IPS-15b (cell line): ENCODE data around the gene PPIL3.
"Not testable (repeated sequence)": the region's sequence is repeated elsewhere in the genome, so short reads cannot be mapped to it uniquely, and the experiment has no call there.

Source experiments
- H3K27me3 ChIP-seq: one replicate; pipeline ENCODE4 v1.6.1; 2013; ENCODE audit warnings: low read length; ENCODE audit not compliant: control insufficient read depth, insufficient read depth
- H3K36me3 ChIP-seq: one replicate; pipeline ENCODE4 v1.6.1; 2013; ENCODE audit warnings: low read length; ENCODE audit not compliant: control insufficient read depth, insufficient read depth
- H3K4me1 ChIP-seq: one replicate; pipeline ENCODE4 v1.6.1; 2013; ENCODE audit warnings: mild to moderate bottlenecking, low read length; ENCODE audit not compliant: control insufficient read depth, insufficient read depth
- H3K4me3 ChIP-seq: one replicate; pipeline ENCODE4 v1.5.1; 2013; ENCODE audit warnings: low read depth, low read length
- H3K9ac ChIP-seq: one replicate; pipeline ENCODE4 v1.6.1; 2013; ENCODE audit warnings: low read depth, mild to moderate bottlenecking, low read length
- H3K9me3 ChIP-seq: one replicate; pipeline ENCODE4 v1.6.1; 2013; ENCODE audit warnings: mild to moderate bottlenecking, low read length; ENCODE audit not compliant: control insufficient read depth, insufficient read depth

The PPIL3 gene

DNA sequence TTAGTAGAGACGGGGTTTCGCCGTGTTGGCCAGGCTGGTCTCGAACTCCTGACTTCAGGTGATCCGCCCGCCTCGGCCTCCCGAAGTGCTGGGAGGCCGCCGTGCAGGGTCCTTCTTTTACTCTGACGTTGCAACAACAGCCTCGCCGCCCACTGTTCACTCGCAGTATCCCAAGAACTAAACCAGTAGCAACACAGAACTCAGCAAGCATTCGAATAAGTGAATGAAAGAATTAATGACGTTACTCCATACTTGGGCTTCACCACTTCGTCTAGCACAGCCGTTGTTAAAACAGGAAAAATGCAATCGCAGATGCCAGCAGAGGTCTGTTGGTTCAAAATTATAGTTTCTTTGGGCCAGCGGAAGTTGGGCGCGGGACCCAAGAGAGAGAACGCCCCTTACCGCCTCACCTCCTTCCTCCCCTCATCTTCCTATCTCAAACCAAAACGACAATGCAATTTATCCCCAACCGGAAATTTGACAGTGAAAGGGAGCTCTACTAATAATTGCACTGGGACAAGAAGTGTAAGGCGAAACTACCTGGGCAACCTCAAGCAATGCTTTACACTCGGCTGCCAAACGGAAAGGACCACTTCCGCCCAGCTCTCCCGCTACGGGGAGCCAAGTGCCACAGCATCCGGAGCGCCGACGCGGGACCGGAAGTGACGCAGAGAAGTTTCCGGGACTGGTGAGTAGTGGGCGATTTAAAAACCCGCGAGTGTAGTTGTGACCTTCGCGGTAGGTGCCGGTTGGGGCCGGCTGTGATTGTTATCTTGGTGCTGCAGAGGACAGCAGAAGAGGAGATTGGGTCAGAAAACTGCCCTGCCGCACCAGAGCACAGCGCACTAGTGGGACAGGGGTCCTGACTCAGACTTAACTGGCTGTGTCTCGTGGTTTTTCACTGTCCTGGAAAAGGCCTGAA is at the start of gene PPIL3, which contains the start of gene NIF3L1:
Gene PPIL3 (minus strand): TSS at position 374 of the 922 bp plus-strand sequence. CDS start 1,462 bp downstream, outside the sequence.
Gene NIF3L1 (plus strand): TSS at position 668 of the 922 bp plus-strand sequence. CDS start 2,573 bp downstream, outside the sequence.
- H3K4me1 ChIP-seq = peaks cover 5% of the 10 kb centered on the region
- H3K9ac ChIP-seq = peak within 1 kb of the TSS; percentile 98
- H3K27me3 ChIP-seq = no peaks in the 10 kb centered on the region
- H3K9me3 ChIP-seq = no peaks in the 10 kb centered on the region
- peaks cover 9% of the 10 kb centered on the region for H3K36me3 ChIP-seq
- H3K4me3 ChIP-seq = peak within 1 kb of the TSS; percentile 96

DNA sequence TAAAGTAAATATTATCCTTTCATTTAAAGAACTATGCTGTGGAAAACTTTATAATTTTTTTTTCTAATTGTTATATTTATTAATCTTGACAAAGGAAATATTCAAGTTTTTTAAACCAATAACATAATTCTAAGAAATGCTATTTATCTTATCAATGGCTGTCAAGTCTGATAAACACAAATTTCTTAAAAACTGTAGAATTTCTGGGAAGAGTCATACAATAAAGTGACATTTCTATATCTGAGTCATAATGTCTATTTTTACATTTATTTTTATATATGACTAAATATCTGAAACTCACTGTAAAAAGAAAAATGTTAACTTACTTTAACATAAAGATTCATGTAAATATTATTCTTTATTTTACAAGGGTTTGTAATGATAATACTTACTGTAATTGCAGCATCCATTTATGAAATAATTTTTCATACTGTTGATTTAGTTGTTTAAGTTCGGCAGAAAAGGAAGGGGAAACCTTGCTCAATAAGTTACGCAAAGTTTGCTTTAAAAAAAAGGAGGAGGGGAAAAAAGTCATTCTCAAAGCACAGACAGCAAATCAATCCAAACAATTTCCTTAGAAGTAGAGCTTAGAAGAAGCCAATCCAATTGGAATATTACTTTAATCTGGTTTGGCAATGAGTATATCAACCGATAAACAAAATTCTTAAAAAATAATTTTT is 42.2 kb upstream of the PPIL3 start:
- Histone ChIP-seq H3K27me3 (no peaks in the 10 kb centered on the region), H3K9me3 (no peaks in the 10 kb centered on the region), H3K4me1 (no peaks in the 10 kb centered on the region), H3K9ac (no peak overlapping the region), H3K36me3 (peaks cover 8% of the 10 kb centered on the region), H3K4me3 (no peak overlapping the region)

DNA sequence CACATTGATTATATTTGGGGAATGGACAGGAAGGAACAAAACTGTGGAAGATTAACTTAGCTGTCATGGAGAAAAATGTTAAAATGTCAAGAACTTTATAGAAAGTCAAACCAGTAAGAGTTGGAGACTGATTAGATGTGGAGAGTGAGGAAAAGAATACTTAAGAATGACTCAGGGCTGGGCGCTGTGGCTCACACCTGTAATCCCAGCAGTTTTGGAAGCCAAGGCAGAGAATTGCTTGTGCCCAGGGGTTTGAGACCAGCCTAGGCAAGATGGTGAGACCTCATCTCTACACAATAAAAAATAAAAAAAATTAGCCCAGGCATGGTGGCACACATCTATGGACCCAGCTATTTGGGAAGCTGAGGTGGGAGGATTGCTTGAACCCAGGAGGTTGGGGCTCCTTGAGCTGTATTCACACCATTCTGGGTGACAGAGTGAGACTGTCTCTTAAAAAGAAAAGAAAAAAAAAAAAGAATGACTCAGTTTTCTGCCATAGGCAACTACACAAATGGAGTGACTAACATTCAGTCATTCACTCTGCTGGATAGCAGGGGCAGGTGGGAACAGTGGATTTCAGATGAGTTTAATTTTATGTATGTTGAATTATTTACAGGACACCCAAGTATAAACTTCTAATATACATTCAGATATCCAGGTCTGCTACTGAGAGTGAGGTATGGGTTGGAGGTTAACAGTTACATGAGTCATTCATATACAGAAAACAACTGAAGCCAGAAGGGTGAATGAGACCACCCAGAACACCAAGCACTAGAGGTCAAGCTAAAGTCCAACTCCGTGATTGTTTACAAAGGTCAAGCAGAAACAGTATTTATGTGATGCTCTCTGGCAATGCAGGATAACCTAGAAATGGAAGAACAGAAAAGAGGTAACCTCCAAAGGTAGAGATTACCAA is 40.7 kb upstream of the PPIL3 start:
- H3K27me3 ChIP-seq = no peaks in the 10 kb centered on the region
- H3K36me3 ChIP-seq = peaks cover 8% of the 10 kb centered on the region
- H3K9me3 ChIP-seq = no peaks in the 10 kb centered on the region
- no peak overlapping the region for H3K4me3 ChIP-seq
- H3K9ac ChIP-seq = no peak overlapping the region
- H3K4me1 ChIP-seq = no peaks in the 10 kb centered on the region

GRCh38 chr2:200922439-200922838 is 33.6 kb upstream of the PPIL3 start:
- Histone ChIP-seq H3K4me1 (no peaks in the 10 kb centered on the region), H3K36me3 (peaks cover 16% of the 10 kb centered on the region), H3K9me3 (no peaks in the 10 kb centered on the region), H3K27me3 (no peaks in the 10 kb centered on the region), H3K4me3 (no peak overlapping the region), H3K9ac (no peak overlapping the region)

GRCh38 chr2:200913654-200914053 is 24.8 kb upstream of the PPIL3 start:
- H3K9me3 ChIP-seq = no peaks in the 10 kb centered on the region
- H3K9ac ChIP-seq = no peak overlapping the region
- H3K4me1 ChIP-seq = no peaks in the 10 kb centered on the region
- no peak overlapping the region for H3K4me3 ChIP-seq
- H3K36me3 ChIP-seq = peaks cover 22% of the 10 kb centered on the region
- H3K27me3 ChIP-seq = no peaks in the 10 kb centered on the region

DNA sequence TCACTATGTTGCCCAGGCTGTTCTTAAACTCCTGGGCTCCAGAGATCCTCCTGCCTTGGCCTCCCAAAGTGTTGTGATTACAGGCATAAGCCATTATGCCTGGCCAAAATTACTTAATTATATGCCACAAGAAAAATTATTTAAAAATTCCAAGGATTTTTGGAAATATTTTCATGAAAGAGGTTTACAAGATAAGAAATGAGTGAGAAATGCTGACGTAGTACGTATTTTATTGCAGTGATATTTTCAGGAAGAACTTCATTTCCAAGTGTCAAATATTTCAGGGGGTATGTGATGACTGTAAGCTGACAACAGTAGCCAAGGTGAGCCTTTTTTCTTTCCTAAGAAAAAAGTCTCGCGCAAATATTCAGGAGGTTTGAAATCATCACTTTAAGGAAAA is 21.1 kb upstream of the PPIL3 start:
- Histone ChIP-seq H3K27me3 (no peaks in the 10 kb centered on the region), H3K4me1 (no peaks in the 10 kb centered on the region), H3K36me3 (peaks cover 16% of the 10 kb centered on the region), H3K9ac (no peak overlapping the region), H3K4me3 (no peak overlapping the region), H3K9me3 (no peaks in the 10 kb centered on the region)

DNA sequence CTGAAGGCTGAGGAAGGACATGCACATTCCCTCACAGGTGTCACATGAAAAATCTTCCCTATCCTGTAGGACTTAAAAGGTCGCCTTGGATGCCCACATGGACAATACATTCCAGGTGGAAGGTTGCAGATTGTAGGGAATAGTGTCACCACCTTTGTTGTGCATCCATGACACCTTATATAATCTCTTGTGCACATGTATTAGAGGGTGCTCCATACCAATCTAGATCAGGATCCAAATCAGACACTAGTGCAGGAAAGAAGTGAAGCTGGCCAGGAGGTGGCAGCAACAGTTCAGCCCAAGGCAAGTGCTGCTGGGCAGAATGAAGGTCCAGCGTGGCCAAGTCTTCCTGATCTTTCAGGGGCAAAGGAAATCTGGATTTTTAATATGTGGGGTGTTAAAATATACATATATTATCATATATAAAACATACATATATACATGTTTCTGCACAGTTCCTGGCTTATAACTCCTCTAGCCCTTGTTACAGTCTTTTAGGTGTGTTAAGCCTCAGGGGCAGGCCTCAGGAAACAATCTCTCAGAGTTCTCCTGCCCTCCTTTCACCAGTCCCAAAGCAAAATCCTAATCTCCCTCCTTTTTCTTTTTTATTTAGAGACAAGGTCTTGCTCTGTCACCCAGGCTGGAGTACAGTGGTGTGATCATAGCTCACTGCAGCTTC is 16.9 kb upstream of the PPIL3 start:
- H3K4me3 ChIP-seq = no peak overlapping the region
- H3K36me3 ChIP-seq = peaks cover 7% of the 10 kb centered on the region
- H3K27me3 ChIP-seq = no peaks in the 10 kb centered on the region
- no peaks in the 10 kb centered on the region for H3K4me1 ChIP-seq
- no peaks in the 10 kb centered on the region for H3K9me3 ChIP-seq
- no peak overlapping the region for H3K9ac ChIP-seq

GRCh38 chr2:200901459-200902072 is 12.7 kb upstream of the PPIL3 start:
- no peak overlapping the region for H3K4me3 ChIP-seq
- H3K9me3 ChIP-seq = no peaks in the 10 kb centered on the region
- no peaks in the 10 kb centered on the region for H3K27me3 ChIP-seq
- peaks cover 21% of the 10 kb centered on the region for H3K36me3 ChIP-seq
- no peak overlapping the region for H3K9ac ChIP-seq
- H3K4me1 ChIP-seq = no peaks in the 10 kb centered on the region

DNA sequence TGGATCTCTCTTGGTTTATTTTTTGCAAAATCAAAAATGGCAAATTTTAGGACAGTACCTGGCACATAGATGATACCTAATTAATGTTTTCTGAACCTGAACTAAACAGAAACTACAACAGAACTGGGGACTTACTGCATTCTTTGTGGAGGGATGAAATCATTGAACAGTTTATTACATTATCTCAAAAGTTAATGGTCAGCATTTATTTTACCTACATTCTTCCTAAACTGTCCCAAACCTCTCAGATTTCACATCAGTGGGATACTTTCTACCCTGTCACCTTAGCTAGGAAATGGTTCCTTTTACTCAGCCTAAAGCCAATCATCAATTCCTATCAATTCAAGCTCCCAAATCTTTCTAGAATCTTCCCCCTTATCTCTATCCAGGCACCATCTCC is 10.6 kb upstream of the PPIL3 start:
- Histone ChIP-seq H3K9me3 (no peaks in the 10 kb centered on the region), H3K4me3 (no peak overlapping the region), H3K4me1 (no peaks in the 10 kb centered on the region), H3K9ac (no peak overlapping the region), H3K27me3 (no peaks in the 10 kb centered on the region), H3K36me3 (peaks cover 20% of the 10 kb centered on the region)

DNA sequence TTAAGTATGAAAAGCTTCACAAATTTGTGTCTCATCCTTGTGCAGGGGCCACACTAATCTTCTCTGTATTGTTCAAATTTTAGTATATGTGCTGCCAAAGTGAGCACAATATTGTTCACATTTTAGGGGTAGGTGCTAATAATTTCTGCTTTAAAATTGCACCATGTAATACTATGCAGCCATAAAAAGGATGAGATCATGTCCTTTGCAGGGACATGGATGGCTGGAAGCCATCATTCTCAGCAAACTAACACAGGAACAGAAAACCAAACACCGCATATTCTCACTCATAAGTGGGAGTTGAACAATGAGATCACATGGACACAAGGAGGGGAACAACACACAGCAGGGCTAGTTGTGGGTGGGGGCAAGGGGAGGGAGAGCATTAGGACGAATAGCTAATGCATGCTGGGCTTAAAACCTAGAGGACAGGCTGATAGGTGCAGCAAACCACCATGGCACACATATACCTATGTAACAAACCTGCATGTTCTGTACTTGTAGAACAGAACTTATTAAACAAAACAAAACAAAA is 7.1 kb downstream of the PPIL3 start:
- H3K27me3 ChIP-seq, H3K9ac ChIP-seq, H3K9me3 ChIP-seq, H3K4me3 ChIP-seq, H3K4me1 ChIP-seq: not testable (repeated sequence)
- peaks cover 15% of the 10 kb centered on the region for H3K36me3 ChIP-seq
